ENCODE data around the gene GC. TPM values are rescaled to one million over a fixed set of nuclear protein-coding genes. Genes with fewer than 3 reads are reported as not detected.

GC gene
- total RNA-seq, 1 donor from 2014 or later: not detected

DNA sequence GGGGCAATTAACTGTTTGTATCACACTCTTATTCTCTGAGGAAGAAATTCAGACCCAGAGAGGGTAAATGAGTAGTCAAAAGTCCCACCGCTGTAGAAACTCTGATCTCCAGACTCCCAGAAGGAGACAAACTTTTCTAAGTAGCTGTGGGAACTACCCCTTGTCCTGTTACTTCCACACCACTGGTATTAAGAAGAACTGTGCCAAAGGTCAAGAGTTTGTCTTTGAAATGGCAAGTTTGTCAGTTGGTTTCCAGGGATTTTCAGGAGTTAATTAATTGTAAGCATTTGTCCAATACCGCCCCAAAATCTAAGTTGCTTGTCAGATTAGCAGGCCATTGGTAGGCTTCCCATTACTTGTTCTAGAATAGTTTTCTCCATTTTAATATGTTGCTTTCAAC lies 85.7 kb downstream of the GC start:
- Mint-ChIP-seq H3K4me3 (no peak overlapping the region), H3K27ac (no peak overlapping the region), H3K4me1 (peaks cover 15% of the 10 kb centered on the region), H3K9me3 (no peaks in the 10 kb centered on the region), H3K27me3 (ENCODE audit: low read depth) (no peaks in the 10 kb centered on the region), H3K36me3 (no peaks in the 10 kb centered on the region)
- DNase-seq (ENCODE audit: low spot score in 2 of 2, unreplicated experiment in 2 of 2): no peak
- TF ChIP-seq, protein P1, sequence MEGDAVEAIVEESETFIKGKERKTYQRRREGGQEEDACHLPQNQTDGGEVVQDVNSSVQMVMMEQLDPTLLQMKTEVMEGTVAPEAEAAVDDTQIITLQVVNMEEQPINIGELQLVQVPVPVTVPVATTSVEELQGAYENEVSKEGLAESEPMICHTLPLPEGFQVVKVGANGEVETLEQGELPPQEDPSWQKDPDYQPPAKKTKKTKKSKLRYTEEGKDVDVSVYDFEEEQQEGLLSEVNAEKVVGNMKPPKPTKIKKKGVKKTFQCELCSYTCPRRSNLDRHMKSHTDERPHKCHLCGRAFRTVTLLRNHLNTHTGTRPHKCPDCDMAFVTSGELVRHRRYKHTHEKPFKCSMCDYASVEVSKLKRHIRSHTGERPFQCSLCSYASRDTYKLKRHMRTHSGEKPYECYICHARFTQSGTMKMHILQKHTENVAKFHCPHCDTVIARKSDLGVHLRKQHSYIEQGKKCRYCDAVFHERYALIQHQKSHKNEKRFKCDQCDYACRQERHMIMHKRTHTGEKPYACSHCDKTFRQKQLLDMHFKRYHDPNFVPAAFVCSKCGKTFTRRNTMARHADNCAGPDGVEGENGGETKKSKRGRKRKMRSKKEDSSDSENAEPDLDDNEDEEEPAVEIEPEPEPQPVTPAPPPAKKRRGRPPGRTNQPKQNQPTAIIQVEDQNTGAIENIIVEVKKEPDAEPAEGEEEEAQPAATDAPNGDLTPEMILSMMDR (IDR thresholded peaks at IDR 0.05; ENCODE audit: unreplicated experiment): no peak

GRCh38 chr4:71697031-71697430 lies 86.8 kb downstream of the GC start:
- no peak for DNase-seq (ENCODE audit: low spot score in 2 of 2, unreplicated experiment in 2 of 2)
- H3K27me3 Mint-ChIP-seq (ENCODE audit: low read depth): no peaks in the 10 kb centered on the region
- no peaks in the 10 kb centered on the region for H3K36me3 Mint-ChIP-seq
- no peaks in the 10 kb centered on the region for H3K9me3 Mint-ChIP-seq
- TF ChIP-seq, protein P1 (IDR thresholded peaks at IDR 0.05; ENCODE audit: unreplicated experiment): no peak
- H3K4me3 Mint-ChIP-seq: no peak overlapping the region
- H3K27ac Mint-ChIP-seq: no peak overlapping the region
- peaks cover 19% of the 10 kb centered on the region for H3K4me1 Mint-ChIP-seq

DNA sequence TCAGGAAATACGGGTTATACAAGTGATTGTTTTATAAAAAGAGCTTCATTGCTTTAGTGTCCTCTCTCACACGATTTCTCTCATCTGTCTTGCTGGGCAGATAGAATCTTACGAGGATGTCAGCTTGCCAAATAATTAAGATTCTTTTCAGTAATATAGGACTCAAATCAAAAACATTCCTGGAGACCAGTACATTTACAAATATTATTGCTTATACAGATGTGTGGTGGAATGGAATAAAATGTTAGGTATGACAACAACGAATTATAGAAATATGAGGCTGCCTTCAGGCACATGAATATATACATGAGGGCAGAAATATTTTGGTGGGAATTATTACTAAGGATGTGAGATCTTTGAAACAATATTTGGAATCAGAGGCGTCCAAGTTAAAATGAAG lies 88.9 kb downstream of the GC start:
- Mint-ChIP-seq H3K4me1 (peaks cover 21% of the 10 kb centered on the region), H3K9me3 (no peaks in the 10 kb centered on the region), H3K27ac (peak overlapping the region; percentile 70), H3K36me3 (no peaks in the 10 kb centered on the region), H3K4me3 (no peak overlapping the region), H3K27me3 (ENCODE audit: low read depth) (no peaks in the 10 kb centered on the region)
- no peak for DNase-seq (ENCODE audit: low spot score in 2 of 2, unreplicated experiment in 2 of 2)
- TF ChIP-seq, protein P1 (IDR thresholded peaks at IDR 0.05; ENCODE audit: unreplicated experiment): no peak

GRCh38 chr4:71692963-71693362 lies 90.9 kb downstream of the GC start:
- Mint-ChIP-seq H3K27me3 (ENCODE audit: low read depth) (no peaks in the 10 kb centered on the region), H3K9me3 (peaks cover 6% of the 10 kb centered on the region), H3K27ac (no peak overlapping the region), H3K4me3 (no peak overlapping the region), H3K36me3 (no peaks in the 10 kb centered on the region), H3K4me1 (peaks cover 21% of the 10 kb centered on the region)
- TF ChIP-seq, protein P1 (IDR thresholded peaks at IDR 0.05; ENCODE audit: unreplicated experiment): no peak
- no peak for DNase-seq (ENCODE audit: low spot score in 2 of 2, unreplicated experiment in 2 of 2)

GRCh38 chr4:71692198-71692597 lies 91.7 kb downstream of the GC start:
- DNase-seq (ENCODE audit: low spot score in 2 of 2, unreplicated experiment in 2 of 2): no peak
- Mint-ChIP-seq H3K4me3 (no peak overlapping the region), H3K4me1 (peaks cover 25% of the 10 kb centered on the region), H3K27me3 (ENCODE audit: low read depth) (no peaks in the 10 kb centered on the region), H3K27ac (no peak overlapping the region), H3K36me3 (no peaks in the 10 kb centered on the region), H3K9me3 (peaks cover 6% of the 10 kb centered on the region)
- TF ChIP-seq, protein P1 (IDR thresholded peaks at IDR 0.05; ENCODE audit: unreplicated experiment): no peak

Other genes with a start within 250 kb of the GC start
- gene NPFFR2, start 247.9 kb upstream of the GC start, total RNA-seq: not detected in 3 replicates